Lower leg skin (tissue), 4 donors: Measurements from ENCODE around the gene TSPAN7. TPM values are rescaled to one million over a fixed set of nuclear protein-coding genes. Genes with fewer than 3 reads are reported as not detected.
A peak's percentile ranks its signal among the peaks of the same experiment; 100 is the strongest.

ENCODE experiments used
- DNase-seq, 2 donors: peaks; one replicate each; pipeline ENCODE4 v3.0.0-alpha.2; 2019; ENCODE audit warnings: low spot score in 2 of 2
- H3K4me3 ChIP-seq: fragments of 200-600 bp; sonication (generic); 2 replicates; pipeline ENCODE4 v1.5.1; 2017; ENCODE audit warnings: mild to moderate bottlenecking, low read depth; ENCODE audit not compliant: poor library complexity, severe bottlenecking
- POLR2A ChIP-seq, 2 donors: fragments of 450-650 bp; IDR thresholded peaks; one replicate each; pipeline ENCODE4 v1.6.1; 2016 to 2017; ENCODE audit warnings: antibody characterized with exemption in 2 of 2, mild to moderate bottlenecking in 1 of 2, moderate library complexity in 1 of 2
- WGBS, 2 donors: methylation state at CpG; one replicate each; pipeline ENCODE4 v1.1.5; 2018; 5-methylcytosine and 5-hydroxymethylcytosine counted together
- intact Hi-C: fragments of 100-400 bp; cut with DNase I; formaldehyde crosslinking; loops from one replicate; pipeline ENCODE4 v1.15.0; 2023; ENCODE audit warnings: low total_unique reads
- total RNA-seq, 4 donors: library from RNA; depleted of rRNA; stranded (reverse); fragments of >200 nt; gene quantifications; one replicate each; pipeline ENCODE4 v1.1.0, GENCODE V29; 2016
- TF ChIP-seq, protein P1 (sequence below), 3 donors: fragments of 450-650 bp; IDR thresholded peaks; one replicate each; pipeline ENCODE4 v1.5.1; 2016; ENCODE audit warnings: antibody characterized with exemption in 3 of 3, mild to moderate bottlenecking in 3 of 3, moderate library complexity in 2 of 3

TSPAN7 gene, protein sequence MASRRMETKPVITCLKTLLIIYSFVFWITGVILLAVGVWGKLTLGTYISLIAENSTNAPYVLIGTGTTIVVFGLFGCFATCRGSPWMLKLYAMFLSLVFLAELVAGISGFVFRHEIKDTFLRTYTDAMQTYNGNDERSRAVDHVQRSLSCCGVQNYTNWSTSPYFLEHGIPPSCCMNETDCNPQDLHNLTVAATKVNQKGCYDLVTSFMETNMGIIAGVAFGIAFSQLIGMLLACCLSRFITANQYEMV
- 10 to 100 TPM in 3 of 4 donors, 1 to 10 TPM in 1; 7.0 to 31.3 (median 14.4) TPM for total RNA-seq

- peak; percentile 48 to 94 for DNase-seq
- intact Hi-C loops, result no loop called here
- WGBS, 2 donors, result 0 to 44% methylated on average over 10 to 45 of the region's 78 CpGs
- TF ChIP-seq POLR2A (IDR thresholded peaks at IDR 0.05), result no peak
- TF ChIP-seq, protein P1, sequence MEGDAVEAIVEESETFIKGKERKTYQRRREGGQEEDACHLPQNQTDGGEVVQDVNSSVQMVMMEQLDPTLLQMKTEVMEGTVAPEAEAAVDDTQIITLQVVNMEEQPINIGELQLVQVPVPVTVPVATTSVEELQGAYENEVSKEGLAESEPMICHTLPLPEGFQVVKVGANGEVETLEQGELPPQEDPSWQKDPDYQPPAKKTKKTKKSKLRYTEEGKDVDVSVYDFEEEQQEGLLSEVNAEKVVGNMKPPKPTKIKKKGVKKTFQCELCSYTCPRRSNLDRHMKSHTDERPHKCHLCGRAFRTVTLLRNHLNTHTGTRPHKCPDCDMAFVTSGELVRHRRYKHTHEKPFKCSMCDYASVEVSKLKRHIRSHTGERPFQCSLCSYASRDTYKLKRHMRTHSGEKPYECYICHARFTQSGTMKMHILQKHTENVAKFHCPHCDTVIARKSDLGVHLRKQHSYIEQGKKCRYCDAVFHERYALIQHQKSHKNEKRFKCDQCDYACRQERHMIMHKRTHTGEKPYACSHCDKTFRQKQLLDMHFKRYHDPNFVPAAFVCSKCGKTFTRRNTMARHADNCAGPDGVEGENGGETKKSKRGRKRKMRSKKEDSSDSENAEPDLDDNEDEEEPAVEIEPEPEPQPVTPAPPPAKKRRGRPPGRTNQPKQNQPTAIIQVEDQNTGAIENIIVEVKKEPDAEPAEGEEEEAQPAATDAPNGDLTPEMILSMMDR (IDR thresholded peaks at IDR 0.05), result no peak
- peak within 1 kb of the TSS; percentile 23 for H3K4me3 ChIP-seq
These were observed at the start of gene TSPAN7 for GRCh38 chrX:38561126-38561868. Gene TSPAN7, plus strand, starts transcription at chrX:38561542. Its CDS starts 5 bp downstream, at chrX:38561547.

- intact Hi-C loops, result no loop called here
- H3K4me3 ChIP-seq, result no peak overlapping the region
- DNase-seq, result no peak
- TF ChIP-seq, protein P1 (IDR thresholded peaks at IDR 0.05), result no peak
- no peak for TF ChIP-seq POLR2A (IDR thresholded peaks at IDR 0.05)
- 54 to 68% methylated on average over 5 of the region's 5 CpGs for WGBS, 2 donors
These were observed 48.1 kb upstream of the TSPAN7 start for GRCh38 chrX:38513112-38513742.

GRCh38 chrX:38514016-38514854, 47.1 kb upstream of the TSPAN7 start:
- intact Hi-C loops, result no loop called here
- no peak overlapping the region for H3K4me3 ChIP-seq
- TF ChIP-seq, protein P1 (IDR thresholded peaks at IDR 0.05), result no peak
- TF ChIP-seq POLR2A (IDR thresholded peaks at IDR 0.05), result no peak
- no peak for DNase-seq

DNA sequence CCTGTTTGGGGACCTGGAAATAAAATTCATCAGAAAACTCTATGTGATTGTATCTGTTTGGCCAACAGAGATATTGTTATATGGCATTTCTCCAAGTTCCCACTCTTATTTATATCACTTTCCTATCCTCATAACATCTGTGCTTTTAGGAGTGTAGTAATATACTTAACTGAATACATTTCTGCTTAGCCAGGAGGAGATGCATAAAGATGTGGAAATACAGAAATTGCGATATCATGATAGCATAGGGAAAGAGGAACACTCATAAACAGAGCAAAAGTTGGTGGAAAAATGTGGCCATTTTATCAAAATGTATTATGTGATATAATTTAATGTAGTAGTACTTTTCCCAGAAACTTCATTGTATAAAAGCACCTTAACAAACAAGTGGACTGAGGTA, 46.1 kb upstream of the TSPAN7 start:
- intact Hi-C loops, result no loop called here
- no peak for DNase-seq
- 73 to 85% methylated on average over 1 of the region's 1 CpG for WGBS, 2 donors
- H3K4me3 ChIP-seq, result no peak overlapping the region
- TF ChIP-seq POLR2A (IDR thresholded peaks at IDR 0.05), result no peak
- TF ChIP-seq, protein P1 (IDR thresholded peaks at IDR 0.05), result no peak

- H3K4me3 ChIP-seq, result no peak overlapping the region
- TF ChIP-seq POLR2A (IDR thresholded peaks at IDR 0.05), result no peak
- TF ChIP-seq, protein P1 (IDR thresholded peaks at IDR 0.05), result no peak
- intact Hi-C loops, result no loop called here
- WGBS, 2 donors, result 57 to 89% methylated on average over 2 of the region's 2 CpGs
- DNase-seq, result no peak
These were observed 45.1 kb upstream of the TSPAN7 start for GRCh38 chrX:38516196-38516774.
